B cell (primary cell): ENCODE measurements around the gene MS4A4E. TPM values are rescaled to one million over a fixed set of nuclear protein-coding genes. Genes with fewer than 3 reads are reported as not detected.
"Not testable (repeated sequence)": the region's sequence is repeated elsewhere in the genome, so short reads cannot be mapped to it uniquely, and the experiment has no call there.

Experiments used
- ATAC-seq: fragments of 200-7000 bp; cut with Tn5 transposase; one replicate; pipeline ENCODE4 v1.10.0; 2021; ENCODE audit warnings: low read depth, mild to moderate bottlenecking, moderate number of reproducible peaks, moderate library complexity
- CTCF ChIA-PET: fragments of 350-600 bp; sonication (Branson Sonifier 250); formaldehyde crosslinking; loops from one replicate; lab custom pipeline; 2021; ENCODE audit warnings: antibody characterized with exemption, inconsistent platforms; lab: Charles Lee
- POLR2A ChIA-PET: fragments of 350-600 bp; sonication (Branson Sonifier 250); formaldehyde crosslinking; loops from one replicate; lab custom pipeline; 2021; ENCODE audit warnings: antibody characterized with exemption; lab: Charles Lee
- DNase-seq: peaks from one replicate; pipeline ENCODE4 v3.0.0; 2013
- H2AFZ ChIP-seq: 2 replicates; pipeline ENCODE4 v1.6.1; 2012; ENCODE audit warnings: mild to moderate bottlenecking, low read depth, low read length; ENCODE audit not compliant: insufficient read depth, poor library complexity, severe bottlenecking
- H3K27ac ChIP-seq, 2 donors: 1 replicate in 1 of 2; 2 replicates in 1 of 2; pipeline ENCODE4 v1.5.1; 2012 to 2013; ENCODE audit warnings: low read length in 2 of 2, mild to moderate bottlenecking in 2 of 2, moderate library complexity in 1 of 2
- H3K27me3 ChIP-seq, 4 experiments: fragments of 200-600 bp in 1 of 4; sonication (generic) in 1 of 4; replicated peaks in 1 of 4; 1 replicate in 2 of 4; 2 replicates in 2 of 4; pipeline versions ENCODE4 v1.6.1 to v1.7.0; 2013 to 2016; ENCODE audit warnings: low read length in 3 of 4, mild to moderate bottlenecking in 2 of 4, mixed read lengths in 1 of 4, moderate library complexity in 1 of 4; ENCODE audit not compliant: insufficient read depth in 4 of 4, control insufficient read depth in 3 of 4; ENCODE audit errors: control extremely low read depth in 1 of 4
- H3K36me3 ChIP-seq, 2 experiments: replicated peaks in 1 of 2; 1 replicate in 1 of 2; 2 replicates in 1 of 2; pipeline versions ENCODE4 v1.6.1 to v1.7.1; 2013; ENCODE audit warnings: low read length in 1 of 2; ENCODE audit not compliant: insufficient read depth in 2 of 2, control insufficient read depth in 1 of 2; ENCODE audit errors: control extremely low read depth in 1 of 2, extremely low read depth in 1 of 2
- H3K4me1 ChIP-seq, 2 donors: fragments of 200-600 bp in 1 of 2; sonication (generic) in 1 of 2; 1 replicate in 1 of 2; 2 replicates in 1 of 2; pipeline versions ENCODE4 v1.5.1 to v1.6.1; 2013 to 2017; ENCODE audit warnings: low read length in 2 of 2; ENCODE audit not compliant: control insufficient read depth in 2 of 2, insufficient read depth in 2 of 2
- H3K4me2 ChIP-seq: replicated peaks from 2 replicates; pipeline ENCODE3; 2012; ENCODE audit warnings: mild to moderate bottlenecking, low read depth, low read length; ENCODE audit not compliant: poor library complexity, severe bottlenecking
- H3K4me3 ChIP-seq, 5 experiments: fragments of 200-600 bp in 1 of 5; sonication (generic) in 1 of 5; 1 replicate in 3 of 5; 2 replicates in 2 of 5; pipeline versions ENCODE4 v1.5.1 to v1.7.0; 2011 to 2016; ENCODE audit warnings: low read length in 4 of 5, mild to moderate bottlenecking in 4 of 5, low read depth in 2 of 5, control low read depth in 1 of 5, moderate library complexity in 1 of 5; ENCODE audit not compliant: insufficient read depth in 1 of 5; ENCODE audit errors: control extremely low read depth in 1 of 5, extremely low read depth in 1 of 5
- H3K79me2 ChIP-seq: fragments of 200-600 bp; sonication (generic); one replicate; pipeline ENCODE4 v1.6.0; 2016; ENCODE audit warnings: low read length; ENCODE audit not compliant: control insufficient read depth, insufficient read depth
- H3K9ac ChIP-seq: fragments of 200-600 bp; sonication (generic); 2 replicates; pipeline ENCODE4 v1.6.1; 2017; ENCODE audit warnings: mild to moderate bottlenecking, low read length, moderate library complexity
- H3K9me3 ChIP-seq, 3 donors: one replicate each; pipeline versions ENCODE4 v1.6.1 to v1.7.1; 2013; ENCODE audit warnings: low read length in 2 of 3; ENCODE audit not compliant: control insufficient read depth in 2 of 3, insufficient read depth in 1 of 3; ENCODE audit errors: control extremely low read depth in 1 of 3
- H4K20me1 ChIP-seq: 2 replicates; pipeline ENCODE4 v1.6.0; 2012; ENCODE audit warnings: mild to moderate bottlenecking, low read length; ENCODE audit not compliant: insufficient read depth, control insufficient read depth, poor library complexity, severe bottlenecking
- H3K27ac Mint-ChIP-seq: one replicate; pipeline ENCODE4 v1.8.0; 2021; ENCODE audit warnings: mixed read lengths
- H3K27me3 Mint-ChIP-seq: one replicate; pipeline ENCODE4 v1.8.0; 2021; ENCODE audit warnings: mixed read lengths
- H3K4me1 Mint-ChIP-seq: one replicate; pipeline ENCODE4 v1.8.0; 2021; ENCODE audit warnings: mixed read lengths
- H3K4me3 Mint-ChIP-seq: one replicate; pipeline ENCODE4 v1.8.0; 2021; ENCODE audit warnings: mixed read lengths
- H3K9me3 Mint-ChIP-seq: one replicate; pipeline ENCODE4 v1.8.0; 2022; ENCODE audit warnings: mixed read lengths; ENCODE audit not compliant: insufficient read depth
- EZH2 ChIP-seq: IDR thresholded peaks from 2 replicates; pipeline ENCODE4 v1.6.1; 2012; ENCODE audit warnings: borderline replicate concordance, low read depth, mild to moderate bottlenecking, moderate library complexity, low read length; ENCODE audit not compliant: insufficient read depth, poor library complexity, severe bottlenecking
- WGBS: methylation state at CpG from one replicate; pipeline ENCODE4 v1.1.5; 2013; ENCODE audit warnings: missing lambda C conversion rate; ENCODE audit not compliant: insufficient coverage; 5-methylcytosine and 5-hydroxymethylcytosine counted together
- intact Hi-C: fragments of 100-400 bp; cut with micrococcal nuclease; formaldehyde crosslinking; loops from one replicate; pipeline ENCODE4 v1.10.0; 2022
- polyA plus RNA-seq: library from polyadenylated mRNA; depleted of rRNA; stranded (reverse); fragments of >200 nt; gene quantifications from 2 replicates; pipeline ENCODE4 v1.2.3, GENCODE V29; 2012
- total RNA-seq, 2 donors: library from RNA; stranded (reverse); fragments of 120-200 nt in 1 of 2; gene quantifications; 1 replicate in 1 of 2; 2 replicates in 1 of 2; pipeline versions ENCODE4 v1.2.3 to v1.2.4, GENCODE V29; 2013 to 2022
- TF ChIP-seq, protein P1 (sequence below): fragments of 200-600 bp; IDR thresholded peaks from one replicate; pipeline ENCODE4 v1.8.0; 2022; ENCODE audit warnings: antibody characterized with exemption, mild to moderate bottlenecking

The MS4A4E gene
- total and polyA plus RNA-seq, 2 donors (not counting 1 experiment from before 2014, with no cell fraction given): 0.27 to 0.42 TPM

DNA sequence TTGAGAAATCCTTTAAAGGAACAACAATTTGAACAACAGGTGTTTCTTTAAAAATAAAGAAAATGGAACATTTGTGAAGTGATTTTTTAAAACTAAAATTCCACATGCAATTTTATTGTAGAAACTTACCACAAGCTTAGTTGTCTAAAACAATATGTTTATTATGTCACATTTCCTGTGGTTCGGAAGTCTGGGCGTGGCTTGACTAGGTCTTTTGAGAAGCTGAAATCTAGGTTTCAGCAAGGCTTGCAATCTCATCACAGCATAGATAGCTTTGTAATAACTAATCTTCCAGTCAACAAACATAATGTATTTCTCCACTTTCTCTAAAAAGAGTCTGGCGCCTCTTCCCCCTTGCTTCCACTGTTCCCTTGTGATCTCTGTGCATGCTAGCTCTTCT is 87.0 kb downstream of the MS4A4E start:
- H3K79me2 ChIP-seq: no peaks in the 10 kb centered on the region
- no peak for DNase-seq
- intact Hi-C loops: no loop called here
- ChIA-PET CTCF (no interaction called here), POLR2A (no interaction called here)
- H3K4me2 ChIP-seq: no peak overlapping the region
- H3K27me3 ChIP-seq: peaks cover 0 to 5% (median 1%) of the 10 kb centered on the region in 4 experiments
- WGBS: 88% methylated on average over 1 of the region's 3 CpGs
- TF ChIP-seq, protein P1, sequence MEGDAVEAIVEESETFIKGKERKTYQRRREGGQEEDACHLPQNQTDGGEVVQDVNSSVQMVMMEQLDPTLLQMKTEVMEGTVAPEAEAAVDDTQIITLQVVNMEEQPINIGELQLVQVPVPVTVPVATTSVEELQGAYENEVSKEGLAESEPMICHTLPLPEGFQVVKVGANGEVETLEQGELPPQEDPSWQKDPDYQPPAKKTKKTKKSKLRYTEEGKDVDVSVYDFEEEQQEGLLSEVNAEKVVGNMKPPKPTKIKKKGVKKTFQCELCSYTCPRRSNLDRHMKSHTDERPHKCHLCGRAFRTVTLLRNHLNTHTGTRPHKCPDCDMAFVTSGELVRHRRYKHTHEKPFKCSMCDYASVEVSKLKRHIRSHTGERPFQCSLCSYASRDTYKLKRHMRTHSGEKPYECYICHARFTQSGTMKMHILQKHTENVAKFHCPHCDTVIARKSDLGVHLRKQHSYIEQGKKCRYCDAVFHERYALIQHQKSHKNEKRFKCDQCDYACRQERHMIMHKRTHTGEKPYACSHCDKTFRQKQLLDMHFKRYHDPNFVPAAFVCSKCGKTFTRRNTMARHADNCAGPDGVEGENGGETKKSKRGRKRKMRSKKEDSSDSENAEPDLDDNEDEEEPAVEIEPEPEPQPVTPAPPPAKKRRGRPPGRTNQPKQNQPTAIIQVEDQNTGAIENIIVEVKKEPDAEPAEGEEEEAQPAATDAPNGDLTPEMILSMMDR: no peak
- TF ChIP-seq EZH2: no peak
- no peak overlapping the region for H3K4me3 Mint-ChIP-seq
- no peak overlapping the region for H3K27ac Mint-ChIP-seq
- ATAC-seq: no peak
- H3K27ac ChIP-seq: no peak overlapping the region
- no peaks in the 10 kb centered on the region for H3K4me1 ChIP-seq
- no peaks in the 10 kb centered on the region for H3K36me3 ChIP-seq
- H3K9ac ChIP-seq: no peak overlapping the region
- H3K9me3 ChIP-seq: peaks cover 0 to 2% (median 1%) of the 10 kb centered on the region in 3 donors
- H3K27me3 Mint-ChIP-seq: peaks cover 5% of the 10 kb centered on the region
- H3K4me1 Mint-ChIP-seq: peaks cover 3% of the 10 kb centered on the region
- H3K4me3 ChIP-seq: no peak overlapping the region
- no peaks in the 10 kb centered on the region for H4K20me1 ChIP-seq
- no peak overlapping the region for H2AFZ ChIP-seq
- peaks cover 3% of the 10 kb centered on the region for H3K9me3 Mint-ChIP-seq

DNA sequence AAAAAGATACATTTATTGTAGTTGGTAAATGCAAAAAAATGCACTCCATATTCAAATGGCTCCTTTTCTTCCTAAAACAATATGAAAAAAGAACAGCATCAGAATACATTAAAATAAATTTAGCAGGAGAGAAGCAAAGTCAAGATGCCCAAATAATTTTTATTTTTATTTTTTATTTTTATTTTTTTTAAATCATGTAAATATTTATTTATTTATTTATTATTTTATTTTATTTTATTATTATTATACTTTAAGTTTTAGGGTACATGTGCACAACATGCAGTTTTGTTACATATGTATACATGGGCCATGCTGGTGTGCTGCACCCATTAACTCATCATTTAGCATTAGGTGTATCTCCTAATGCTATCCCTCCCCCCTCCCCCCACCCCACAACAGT is 90.2 kb downstream of the MS4A4E start:
- H3K79me2 ChIP-seq, H3K4me1 ChIP-seq, H3K27me3 ChIP-seq, ATAC-seq, CTCF ChIA-PET, H3K4me1 Mint-ChIP-seq, H3K9ac ChIP-seq, H2AFZ ChIP-seq, DNase-seq, POLR2A ChIA-PET, intact Hi-C loops, H4K20me1 ChIP-seq, H3K27ac ChIP-seq, H3K36me3 ChIP-seq, H3K27ac Mint-ChIP-seq, H3K4me2 ChIP-seq, H3K27me3 Mint-ChIP-seq, H3K9me3 ChIP-seq, H3K4me3 Mint-ChIP-seq, H3K4me3 ChIP-seq, H3K9me3 Mint-ChIP-seq: not testable (repeated sequence)
